OCI-LY3 (cell line): ENCODE data around the gene HPCAL1.

Experiments used
- EZH2phosphoT487 ChIP-seq: fragments of 200-600 bp; shearing (Covaris generic); IDR thresholded peaks from 2 replicates; pipeline ENCODE4 v1.6.1; 2018; ENCODE audit warnings: antibody characterized with exemption, mixed run types, low read depth
- TF ChIP-seq, protein P1 (sequence below): fragments of 200-600, 300-600 bp; sonication (generic); IDR thresholded peaks from 2 replicates; pipeline ENCODE4 v1.5.1; 2014; ENCODE audit warnings: antibody characterized with exemption, low read length, low read depth

DNA sequence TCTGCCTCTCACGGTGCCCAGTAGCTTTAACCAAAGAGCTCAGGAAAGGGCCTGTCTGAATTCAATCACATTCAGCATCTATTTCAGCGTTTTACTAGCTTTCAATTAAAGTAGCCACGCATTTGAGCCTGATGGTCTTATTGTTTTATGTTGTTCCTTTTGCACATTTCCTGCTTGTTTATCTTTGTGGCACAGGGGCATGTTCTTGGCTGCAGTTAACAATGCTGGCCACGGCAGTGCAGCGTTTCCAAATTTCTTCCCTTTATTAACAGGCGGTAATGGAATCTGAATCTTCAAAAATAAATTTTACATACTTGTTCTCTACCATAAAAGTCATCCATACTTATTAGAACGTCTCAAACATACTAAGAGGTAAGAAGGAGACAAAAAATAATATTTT is 46.2 kb downstream of the HPCAL1 start:
- TF ChIP-seq, protein P1, sequence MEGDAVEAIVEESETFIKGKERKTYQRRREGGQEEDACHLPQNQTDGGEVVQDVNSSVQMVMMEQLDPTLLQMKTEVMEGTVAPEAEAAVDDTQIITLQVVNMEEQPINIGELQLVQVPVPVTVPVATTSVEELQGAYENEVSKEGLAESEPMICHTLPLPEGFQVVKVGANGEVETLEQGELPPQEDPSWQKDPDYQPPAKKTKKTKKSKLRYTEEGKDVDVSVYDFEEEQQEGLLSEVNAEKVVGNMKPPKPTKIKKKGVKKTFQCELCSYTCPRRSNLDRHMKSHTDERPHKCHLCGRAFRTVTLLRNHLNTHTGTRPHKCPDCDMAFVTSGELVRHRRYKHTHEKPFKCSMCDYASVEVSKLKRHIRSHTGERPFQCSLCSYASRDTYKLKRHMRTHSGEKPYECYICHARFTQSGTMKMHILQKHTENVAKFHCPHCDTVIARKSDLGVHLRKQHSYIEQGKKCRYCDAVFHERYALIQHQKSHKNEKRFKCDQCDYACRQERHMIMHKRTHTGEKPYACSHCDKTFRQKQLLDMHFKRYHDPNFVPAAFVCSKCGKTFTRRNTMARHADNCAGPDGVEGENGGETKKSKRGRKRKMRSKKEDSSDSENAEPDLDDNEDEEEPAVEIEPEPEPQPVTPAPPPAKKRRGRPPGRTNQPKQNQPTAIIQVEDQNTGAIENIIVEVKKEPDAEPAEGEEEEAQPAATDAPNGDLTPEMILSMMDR: no peak
- TF ChIP-seq EZH2phosphoT487: no peak
